ENCODE results near the gene RNF17. TPM values are rescaled to one million over a fixed set of nuclear protein-coding genes. Genes with fewer than 3 reads are reported as not detected.

RNF17 gene
- total RNA-seq, 1 donor from 2014 or later = not detected

DNA sequence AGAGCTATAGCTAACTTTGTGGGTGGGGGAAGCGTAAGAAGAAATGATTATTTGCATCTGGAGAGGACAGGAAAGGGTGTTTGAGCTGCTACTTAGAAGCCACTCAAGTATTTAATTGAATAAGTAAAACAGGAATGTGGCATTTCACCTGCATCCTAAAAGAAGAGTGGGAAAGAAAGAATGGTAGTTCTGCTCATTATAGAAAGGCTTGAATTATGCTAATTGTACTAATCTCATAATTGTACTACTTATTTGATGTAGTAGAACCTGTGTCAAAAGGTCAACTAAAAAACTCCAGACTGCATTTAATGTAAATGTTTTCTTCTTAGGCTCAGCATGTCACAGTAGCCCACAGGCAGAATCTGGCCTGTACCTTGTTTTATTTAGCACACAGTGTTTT is 113.6 kb downstream of the RNF17 start:
- no peak overlapping the region for H2AFZ ChIP-seq (replicated peaks)
- DNase-seq (ENCODE audit: low spot score) = no peak
- no peak overlapping the region for H3K27ac ChIP-seq
- Mint-ChIP-seq H3K4me3 (no peak overlapping the region), H3K27me3 (ENCODE audit: insufficient read depth, low read depth) (no peaks in the 10 kb centered on the region), H3K27ac (no peak overlapping the region), H3K36me3 (peaks cover 2% of the 10 kb centered on the region), H3K9me3 (no peaks in the 10 kb centered on the region), H3K4me1 (peaks cover 7% of the 10 kb centered on the region)
- TF ChIP-seq EZH2 (IDR thresholded peaks at IDR 0.05) (no peak), EZH2phosphoT487 (IDR thresholded peaks at IDR 0.05) (no peak)
- TF ChIP-seq, protein P1, sequence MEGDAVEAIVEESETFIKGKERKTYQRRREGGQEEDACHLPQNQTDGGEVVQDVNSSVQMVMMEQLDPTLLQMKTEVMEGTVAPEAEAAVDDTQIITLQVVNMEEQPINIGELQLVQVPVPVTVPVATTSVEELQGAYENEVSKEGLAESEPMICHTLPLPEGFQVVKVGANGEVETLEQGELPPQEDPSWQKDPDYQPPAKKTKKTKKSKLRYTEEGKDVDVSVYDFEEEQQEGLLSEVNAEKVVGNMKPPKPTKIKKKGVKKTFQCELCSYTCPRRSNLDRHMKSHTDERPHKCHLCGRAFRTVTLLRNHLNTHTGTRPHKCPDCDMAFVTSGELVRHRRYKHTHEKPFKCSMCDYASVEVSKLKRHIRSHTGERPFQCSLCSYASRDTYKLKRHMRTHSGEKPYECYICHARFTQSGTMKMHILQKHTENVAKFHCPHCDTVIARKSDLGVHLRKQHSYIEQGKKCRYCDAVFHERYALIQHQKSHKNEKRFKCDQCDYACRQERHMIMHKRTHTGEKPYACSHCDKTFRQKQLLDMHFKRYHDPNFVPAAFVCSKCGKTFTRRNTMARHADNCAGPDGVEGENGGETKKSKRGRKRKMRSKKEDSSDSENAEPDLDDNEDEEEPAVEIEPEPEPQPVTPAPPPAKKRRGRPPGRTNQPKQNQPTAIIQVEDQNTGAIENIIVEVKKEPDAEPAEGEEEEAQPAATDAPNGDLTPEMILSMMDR (IDR thresholded peaks at IDR 0.05) = no peak
- H4K20me1 ChIP-seq (ENCODE audit: low read depth) = no peaks in the 10 kb centered on the region
- H3F3A ChIP-seq (ENCODE audit: low read depth) = no peaks in the 10 kb centered on the region
- H3K36me3 ChIP-seq = no peaks in the 10 kb centered on the region
- H3K79me2 ChIP-seq (ENCODE audit: low read depth) = no peaks in the 10 kb centered on the region
- no peaks in the 10 kb centered on the region for H3K9me3 ChIP-seq (ENCODE audit: low read depth)
- no peak overlapping the region for H3K9ac ChIP-seq
- H3K27me3 ChIP-seq = no peaks in the 10 kb centered on the region
- no peak overlapping the region for H3K4me2 ChIP-seq
- no peak overlapping the region for H3K4me3 ChIP-seq
- peaks cover 3% of the 10 kb centered on the region for H3K4me1 ChIP-seq

DNA sequence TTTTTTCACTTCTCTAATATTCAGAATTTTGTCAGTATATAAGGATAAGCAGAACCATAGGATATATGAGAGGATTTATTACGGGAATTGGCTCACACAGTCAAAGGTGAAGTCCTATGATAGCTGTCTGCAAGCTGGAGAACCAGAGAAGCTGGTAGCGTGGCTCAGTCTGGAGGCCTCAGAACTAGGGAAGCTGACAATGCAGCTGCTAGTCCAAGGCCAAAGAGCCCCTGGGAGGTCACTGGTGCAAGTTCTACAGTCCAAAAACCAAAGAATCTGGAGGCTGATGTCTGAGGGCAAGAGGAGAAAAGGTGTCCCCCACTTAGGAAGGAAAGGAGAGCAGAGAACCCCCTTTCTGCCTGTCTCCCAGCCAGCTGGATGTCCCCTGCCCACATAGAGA is 114.4 kb downstream of the RNF17 start:
- Histone ChIP-seq H3K4me1 (peaks cover 3% of the 10 kb centered on the region), H3K79me2 (ENCODE audit: low read depth) (no peaks in the 10 kb centered on the region), H3K27me3 (no peaks in the 10 kb centered on the region), H3K4me2 (no peak overlapping the region), H3K9ac (no peak overlapping the region), H3K36me3 (peaks cover under 1% of the 10 kb centered on the region), H3K27ac (no peak overlapping the region), H3F3A (ENCODE audit: low read depth) (no peaks in the 10 kb centered on the region), H3K4me3 (no peak overlapping the region), H3K9me3 (ENCODE audit: low read depth) (no peaks in the 10 kb centered on the region), H2AFZ (replicated peaks) (no peak overlapping the region), H4K20me1 (ENCODE audit: low read depth) (no peaks in the 10 kb centered on the region)
- Mint-ChIP-seq H3K27me3 (ENCODE audit: insufficient read depth, low read depth) (no peaks in the 10 kb centered on the region), H3K36me3 (peaks cover 6% of the 10 kb centered on the region), H3K9me3 (no peaks in the 10 kb centered on the region), H3K4me1 (peaks cover 7% of the 10 kb centered on the region), H3K4me3 (no peak overlapping the region), H3K27ac (no peak overlapping the region)
- DNase-seq (ENCODE audit: low spot score) = no peak
- TF ChIP-seq, protein P1 (IDR thresholded peaks at IDR 0.05) = no peak
- TF ChIP-seq EZH2phosphoT487 (IDR thresholded peaks at IDR 0.05) = no peak
- TF ChIP-seq EZH2 (IDR thresholded peaks at IDR 0.05) = no peak

DNA sequence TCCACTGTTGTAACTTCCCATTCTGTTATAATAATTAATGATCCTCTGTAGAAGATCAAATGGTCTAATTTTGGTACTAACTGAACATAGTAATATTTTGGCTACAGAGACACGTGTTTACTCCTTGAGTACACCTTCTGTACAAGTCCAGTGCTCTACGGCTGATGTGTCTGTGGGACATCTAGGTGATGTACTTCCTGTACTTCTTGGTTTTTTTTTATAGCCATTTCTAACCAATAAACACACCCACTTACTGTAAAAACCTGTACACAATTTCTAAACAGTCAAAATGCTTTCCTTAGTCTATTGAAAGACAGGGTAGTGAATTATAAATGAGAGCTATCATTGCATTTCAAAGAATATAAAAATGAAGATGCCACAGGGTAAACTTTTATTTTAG is 118.7 kb downstream of the RNF17 start:
- H3K27ac Mint-ChIP-seq = no peak overlapping the region
- no peak overlapping the region for H3K9ac ChIP-seq
- peaks cover 4% of the 10 kb centered on the region for H3K4me1 Mint-ChIP-seq
- TF ChIP-seq, protein P1 (IDR thresholded peaks at IDR 0.05) = no peak
- TF ChIP-seq EZH2phosphoT487 (IDR thresholded peaks at IDR 0.05) (no peak), EZH2 (IDR thresholded peaks at IDR 0.05) (no peak)
- H3K4me1 ChIP-seq = peaks cover 2% of the 10 kb centered on the region
- H2AFZ ChIP-seq (replicated peaks) = no peak overlapping the region
- H3K27me3 Mint-ChIP-seq (ENCODE audit: insufficient read depth, low read depth) = no peaks in the 10 kb centered on the region
- no peaks in the 10 kb centered on the region for H4K20me1 ChIP-seq (ENCODE audit: low read depth)
- H3K36me3 ChIP-seq = peaks cover 14% of the 10 kb centered on the region
- H3K27me3 ChIP-seq = no peaks in the 10 kb centered on the region
- no peaks in the 10 kb centered on the region for H3F3A ChIP-seq (ENCODE audit: low read depth)
- H3K9me3 Mint-ChIP-seq = no peaks in the 10 kb centered on the region
- no peak for DNase-seq (ENCODE audit: low spot score)
- no peak overlapping the region for H3K4me3 Mint-ChIP-seq
- H3K36me3 Mint-ChIP-seq = peaks cover 13% of the 10 kb centered on the region
- H3K79me2 ChIP-seq (ENCODE audit: low read depth) = no peaks in the 10 kb centered on the region
- no peak overlapping the region for H3K27ac ChIP-seq
- H3K4me2 ChIP-seq = no peak overlapping the region
- no peaks in the 10 kb centered on the region for H3K9me3 ChIP-seq (ENCODE audit: low read depth)
- H3K4me3 ChIP-seq = no peak overlapping the region

All from neural progenitor cell (in vitro differentiated cells).